HG03575 (cell line): ENCODE data around the gene DTNB.

Source experiments
- ATAC-seq: cut with Tn5 transposase; IDR thresholded peaks from one replicate; pipeline ENCODE4 v1.9.1; 2021; ENCODE audit not compliant: unreplicated experiment, insufficient number of reproducible peaks, low FRiP score; ENCODE audit errors: extremely low read depth

DTNB gene

GRCh38 chr2:25372405-25373268, 300.7 kb downstream of the DTNB start:
- no peak for ATAC-seq

DNA sequence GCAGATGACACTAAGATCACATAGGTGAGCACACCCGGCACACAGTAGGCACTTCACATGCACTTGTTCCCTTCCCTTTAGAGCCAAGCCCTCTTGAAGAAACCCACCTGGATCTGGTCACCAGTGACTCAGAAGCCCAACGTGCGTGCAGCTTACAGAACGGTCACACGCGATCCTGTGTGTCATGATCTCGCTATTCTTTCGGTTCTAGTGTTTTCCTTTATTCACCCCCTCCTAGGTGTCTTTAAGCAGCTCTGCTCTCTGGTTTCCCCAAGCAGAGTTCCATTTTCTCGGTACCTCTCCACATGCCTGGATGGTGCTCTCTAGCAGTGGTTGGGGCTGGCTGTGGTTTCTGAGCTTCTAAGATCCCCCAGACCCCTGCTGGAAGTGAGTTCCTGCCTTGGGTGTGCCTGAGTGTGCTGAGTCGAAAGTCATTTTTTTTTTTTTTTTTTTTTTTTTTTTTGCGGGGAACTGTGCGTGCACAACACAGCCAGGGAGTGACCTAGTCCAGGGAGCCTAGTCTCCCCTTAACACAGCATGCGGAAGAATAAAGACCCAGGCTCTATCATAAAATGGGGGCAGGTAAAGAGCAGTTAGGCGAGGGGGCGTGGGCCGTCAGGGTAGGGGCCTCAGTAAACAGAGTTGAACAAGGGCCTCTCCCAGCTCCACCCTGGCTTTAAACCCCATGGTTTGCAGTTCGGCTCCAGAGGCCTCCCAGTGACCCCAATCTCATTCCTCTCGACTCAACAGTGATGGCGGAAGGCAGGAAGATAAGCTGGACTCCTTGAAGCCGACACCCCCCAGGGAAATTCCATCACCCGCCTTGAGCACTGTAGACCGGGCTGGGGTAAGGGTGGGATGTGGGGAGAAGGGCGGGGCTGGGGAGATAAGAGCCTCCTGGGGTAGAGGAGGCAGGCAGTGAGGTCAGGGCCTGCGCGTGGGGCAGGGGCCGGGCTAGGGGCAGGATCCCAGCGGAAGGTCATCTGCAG, 301.8 kb downstream of the DTNB start:
- no peak for ATAC-seq

DNA sequence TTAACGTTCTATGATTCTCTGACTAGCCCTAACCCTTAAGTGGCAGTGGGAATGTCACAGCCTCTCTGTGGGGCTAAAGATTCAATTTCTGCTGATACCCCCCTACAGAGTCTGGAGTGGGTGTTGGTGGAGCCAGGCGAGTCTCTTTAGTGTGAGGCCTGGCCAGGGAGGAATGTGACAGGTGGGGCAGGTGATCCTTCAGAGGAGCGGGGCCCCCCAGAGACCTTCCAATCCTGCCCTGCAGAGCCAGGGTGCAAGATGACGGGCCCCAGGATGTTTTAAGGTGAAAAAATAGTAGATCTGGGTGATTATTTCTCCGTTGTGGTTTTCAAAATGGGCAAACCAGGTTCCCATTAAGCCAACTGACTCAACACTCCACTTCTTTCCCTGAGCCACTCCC, 303.5 kb downstream of the DTNB start:
- ATAC-seq = no peak

DNA sequence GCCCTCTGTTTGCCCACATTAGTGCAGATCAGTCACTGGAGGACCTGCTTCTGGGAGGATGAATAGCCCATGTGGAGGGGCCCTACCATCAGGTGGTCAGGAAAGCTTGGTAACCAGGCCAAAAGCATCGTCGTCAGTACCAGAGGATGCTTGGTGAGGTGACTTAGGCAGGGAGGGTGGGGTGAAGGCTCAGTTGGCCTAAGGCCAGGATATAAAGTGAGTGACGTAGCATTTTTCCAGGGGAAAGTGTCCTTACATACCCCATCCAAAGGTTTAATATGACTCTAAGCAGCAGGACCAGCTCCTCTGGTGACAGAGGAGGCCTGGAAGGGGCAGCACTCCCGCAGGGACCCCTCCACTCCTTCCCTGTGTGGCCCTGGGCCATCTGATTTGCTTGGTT, 303.9 kb downstream of the DTNB start:
- ATAC-seq = no peak

- ATAC-seq = no peak
Observed at GRCh38 chr2:25368660-25369059, 304.7 kb downstream of the DTNB start.

DNA sequence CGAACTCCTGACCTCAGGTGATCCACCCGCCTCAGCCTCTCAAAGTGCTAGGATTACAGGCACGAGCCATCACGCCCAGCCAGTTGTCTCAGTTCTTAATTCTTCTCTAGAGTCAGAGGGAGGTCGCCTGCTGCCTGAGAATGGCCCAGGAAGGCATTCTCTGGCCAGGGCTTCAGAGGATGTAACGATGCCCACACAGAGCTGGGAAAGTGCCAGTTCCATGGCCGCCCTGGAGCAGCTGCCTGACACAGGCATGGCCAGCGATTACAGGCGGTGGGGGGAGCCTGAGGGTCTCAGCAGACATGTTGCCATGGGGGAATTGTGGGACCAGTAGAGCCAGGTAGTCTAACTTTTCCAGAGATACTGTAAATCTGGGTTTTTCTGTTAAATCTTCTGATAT, 306.1 kb downstream of the DTNB start:
- no peak for ATAC-seq

DNA sequence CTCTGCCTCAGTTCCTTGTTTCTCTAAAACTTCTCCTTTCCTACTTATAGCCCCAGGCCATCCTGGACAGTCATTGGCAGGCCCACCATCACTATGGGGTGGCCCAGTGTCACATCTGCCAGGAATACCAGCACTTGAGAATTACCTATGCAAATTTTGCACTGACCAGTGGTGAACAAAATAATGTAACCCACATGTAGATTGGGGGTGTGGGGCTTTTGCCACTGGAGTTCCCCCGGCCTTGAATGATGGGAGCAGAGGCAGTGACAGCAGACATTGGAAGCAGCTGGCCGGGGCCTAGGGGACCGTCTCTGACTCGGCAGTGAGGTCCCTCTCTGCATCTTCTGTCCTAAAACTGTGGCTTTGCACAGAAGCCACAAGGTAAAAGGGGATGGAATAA, 306.7 kb downstream of the DTNB start:
- no peak for ATAC-seq

- ATAC-seq = no peak
Observed at GRCh38 chr2:25365241-25365640, 308.1 kb downstream of the DTNB start.

DNA sequence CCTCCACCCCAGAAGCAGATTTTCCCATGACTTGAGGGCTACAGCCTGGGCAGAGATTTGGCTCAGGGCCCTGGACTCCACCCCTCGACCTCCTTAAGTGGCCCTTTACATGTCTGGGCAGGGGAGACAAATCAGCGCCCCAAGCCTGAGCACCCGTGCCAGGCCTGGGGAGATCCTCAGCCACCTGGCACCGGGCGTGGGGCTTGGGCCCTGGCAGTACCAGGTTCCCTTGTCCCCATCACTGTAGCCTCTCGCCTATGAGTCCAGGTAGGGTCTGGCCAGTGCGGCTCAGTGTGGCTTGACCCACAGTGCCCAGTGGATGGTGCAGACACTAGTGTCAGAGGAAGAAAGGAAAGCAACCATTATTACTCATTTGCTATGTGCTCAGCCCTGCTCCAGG, 309.6 kb downstream of the DTNB start:
- no peak for ATAC-seq

DNA sequence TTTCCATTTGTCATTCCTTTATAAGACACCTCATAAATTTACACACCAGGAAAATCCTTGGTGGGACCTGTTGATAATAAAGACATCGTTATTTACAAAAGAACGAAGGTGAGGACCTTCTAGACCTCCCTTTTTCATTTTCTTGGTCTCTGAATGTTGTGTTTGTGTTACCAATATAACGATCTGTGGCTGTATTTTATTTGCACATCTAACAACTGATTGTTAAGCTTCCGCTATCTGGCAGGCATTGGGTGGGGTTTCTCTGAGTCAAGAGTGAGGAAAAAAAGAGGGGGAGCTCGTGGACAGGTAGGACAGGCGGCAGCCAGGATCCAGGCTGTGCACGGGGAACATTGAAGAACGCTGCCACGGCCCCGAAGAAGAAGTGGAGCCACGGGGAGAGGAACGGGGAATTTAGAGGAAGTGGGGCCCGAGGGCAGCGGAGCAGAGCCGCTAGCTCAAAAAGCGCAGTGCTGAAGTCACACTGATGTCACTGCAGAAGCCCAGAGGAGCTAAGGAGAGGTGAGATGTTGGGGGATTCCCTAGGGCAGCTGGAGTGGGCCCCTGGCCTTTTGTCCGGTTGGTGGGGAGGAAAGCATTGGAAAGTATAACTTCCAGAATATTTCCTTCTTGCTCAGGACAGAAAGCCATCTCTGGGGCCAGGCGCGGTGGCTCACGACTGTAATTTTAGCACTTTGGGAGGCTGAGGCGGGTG, 310.8 kb downstream of the DTNB start:
- peak; percentile 55 for ATAC-seq

DNA sequence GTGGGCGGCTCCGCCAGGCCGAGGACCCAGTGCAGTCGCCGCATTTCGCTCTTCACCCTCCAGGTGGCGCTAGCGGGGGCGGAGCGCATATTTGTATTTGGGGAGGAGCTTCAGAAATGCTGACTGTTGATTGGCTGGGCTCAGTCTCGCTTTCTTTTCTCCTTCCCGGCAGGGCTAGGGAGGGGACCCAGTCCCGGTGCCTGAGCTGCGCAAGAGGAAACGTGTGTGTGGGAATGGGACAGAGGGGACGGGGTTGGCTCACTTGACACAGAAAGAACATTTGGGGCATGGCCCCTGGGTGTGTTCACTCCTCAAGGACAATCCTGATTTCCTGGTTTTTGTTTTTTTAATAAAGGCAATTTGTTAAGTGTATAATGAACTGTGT, 311.3 kb downstream of the DTNB start:
- no peak for ATAC-seq

DNA sequence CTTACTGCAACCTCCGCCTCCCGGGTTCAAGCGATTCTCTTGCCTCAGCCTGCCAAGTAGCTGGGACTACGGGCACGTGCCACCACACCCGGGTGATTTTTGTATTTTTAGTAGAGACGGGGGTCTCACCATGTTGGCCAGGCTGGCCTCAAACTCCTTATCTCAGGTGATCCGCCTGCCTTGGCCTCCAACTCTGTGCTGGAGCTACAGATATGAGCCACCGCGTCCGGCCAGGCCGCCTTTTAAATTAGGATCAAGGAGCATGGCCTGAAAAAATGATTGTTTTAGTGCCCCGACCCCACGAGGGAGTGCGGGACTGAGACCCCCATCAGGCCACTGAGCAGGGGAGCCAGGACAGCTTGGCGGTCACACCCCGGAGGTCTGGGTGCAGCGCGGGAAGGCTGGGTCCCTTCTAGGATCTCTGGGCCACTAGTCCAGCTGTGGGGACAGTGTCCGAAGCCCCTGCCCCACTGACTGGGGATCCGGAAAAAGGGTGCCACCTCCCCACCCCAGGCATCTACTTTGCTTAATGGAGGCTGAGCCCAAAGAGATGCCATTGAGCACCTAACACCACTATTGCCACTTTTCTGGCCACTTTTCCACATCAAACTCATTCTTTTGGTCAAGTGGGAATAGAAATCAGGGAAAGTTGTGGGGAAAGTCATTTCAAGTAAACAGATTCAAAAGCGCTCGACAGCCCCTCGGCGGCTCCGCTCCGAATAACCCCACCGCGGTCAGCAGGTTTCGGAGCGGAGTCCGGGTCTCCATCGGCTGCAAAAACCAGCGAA, 311.9 kb downstream of the DTNB start:
- ATAC-seq = no peak

DNA sequence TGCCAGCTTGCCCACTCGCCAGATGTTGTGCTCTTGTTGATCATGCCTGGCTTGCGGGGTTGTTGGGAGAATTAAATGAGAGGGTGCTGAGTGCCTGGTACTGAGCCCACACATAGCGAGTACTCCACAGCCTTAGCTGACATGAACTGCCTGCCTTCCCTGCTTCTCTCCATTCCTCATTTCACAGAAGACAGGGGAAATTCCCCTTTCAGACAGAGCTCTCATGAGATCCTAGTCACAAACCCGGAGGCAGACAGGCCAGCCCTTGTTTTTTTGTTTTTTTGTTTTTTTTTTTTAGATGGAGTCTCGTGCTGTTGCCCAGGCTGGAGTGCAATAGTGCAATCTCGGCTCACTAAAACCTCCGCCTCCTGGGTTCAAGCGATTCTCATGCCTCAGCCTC, 314.5 kb downstream of the DTNB start:
- no peak for ATAC-seq

DNA sequence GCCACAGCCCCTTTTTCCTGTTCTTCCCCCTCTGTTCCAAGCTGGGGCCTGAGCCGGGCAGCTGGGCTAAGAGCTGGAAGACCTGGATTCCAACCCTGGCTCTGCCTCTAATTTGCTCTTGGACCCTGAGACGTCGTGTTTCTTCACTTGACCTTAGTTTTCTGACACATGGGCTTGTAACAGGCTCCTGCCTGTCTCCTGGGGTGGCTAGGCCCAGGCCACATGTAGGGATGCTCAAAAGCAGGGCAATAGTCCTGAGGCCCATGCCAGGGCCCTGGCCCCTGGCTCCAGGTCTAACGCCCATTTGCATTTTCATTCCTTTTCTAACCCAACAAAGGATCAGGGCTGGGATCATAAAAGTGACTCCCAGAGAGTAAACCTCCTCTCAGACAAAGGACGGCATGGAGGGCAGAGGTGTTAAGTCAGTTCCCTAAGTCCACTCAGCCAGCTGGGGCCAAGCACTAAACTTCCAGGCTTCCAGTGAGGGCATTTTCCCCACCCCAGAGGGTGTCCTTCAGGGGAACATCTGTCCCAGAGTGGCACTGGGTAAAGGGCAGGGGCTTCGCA, 315.0 kb downstream of the DTNB start:
- ATAC-seq = no peak

DNA sequence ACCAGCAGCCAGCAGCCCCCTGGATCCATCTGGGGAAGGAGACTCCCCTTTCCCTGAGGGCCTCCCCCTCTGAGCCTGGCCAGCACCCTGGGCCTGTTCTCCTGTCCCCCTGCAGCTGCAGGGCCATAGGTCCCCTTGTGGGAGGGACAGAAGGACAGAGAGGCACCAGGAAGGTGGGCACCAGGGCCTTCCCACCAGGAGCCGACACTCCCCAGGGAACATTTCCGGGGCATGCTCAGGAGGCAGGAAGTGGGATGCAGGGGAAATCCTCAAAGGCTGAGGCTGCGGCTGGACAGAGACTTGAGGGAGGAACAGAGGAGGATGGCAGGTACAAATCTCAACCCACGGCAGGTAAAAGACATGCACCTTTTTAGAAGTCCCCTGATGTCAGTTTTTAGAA, 317.3 kb downstream of the DTNB start:
- ATAC-seq = no peak

GRCh38 chr2:25355270-25355669, 318.1 kb downstream of the DTNB start:
- no peak for ATAC-seq

GRCh38 chr2:25354116-25354515, 319.3 kb downstream of the DTNB start:
- no peak for ATAC-seq

- no peak for ATAC-seq
Observed at GRCh38 chr2:25349397-25349796, 324.0 kb downstream of the DTNB start.
